MM.1S (cell line): ENCODE results near the gene TYSND1.

ENCODE experiments used
- CTCF ChIP-seq: fragments of 300-600 bp; sonication (generic); IDR thresholded peaks from 2 replicates; pipeline ENCODE4 v1.5.1; 2016; ENCODE audit warnings: antibody characterized with exemption, low read length, mixed read lengths
- EZH2 ChIP-seq: fragments of 300-600 bp; sonication (generic); optimal IDR thresholded peaks from 2 replicates; pipeline ENCODE3; 2017; ENCODE audit warnings: low read depth, mild to moderate bottlenecking, antibody characterized with exemption, low read length, mixed read lengths
- EZH2phosphoT487 ChIP-seq: fragments of 300-600 bp; sonication (generic); IDR thresholded peaks from 2 replicates; pipeline ENCODE4 v1.6.1; 2018; ENCODE audit warnings: antibody characterized with exemption, low read length

- TF ChIP-seq CTCF, result no peak
- TF ChIP-seq EZH2phosphoT487, result no peak
- TF ChIP-seq EZH2, result no peak
Measured at GRCh38 chr10:70094250-70094649, 52.2 kb downstream of the TYSND1 start.
